ENCODE data around the gene INPP4A. TPM values are rescaled to one million over a fixed set of nuclear protein-coding genes. Genes with fewer than 3 reads are reported as not detected.
A peak's percentile ranks its signal among the peaks of the same experiment; 100 is the strongest.
"Not testable (repeated sequence)": the region's sequence is repeated elsewhere in the genome, so short reads cannot be mapped to it uniquely, and the experiment has no call there.

INPP4A gene
- total and polyA plus RNA-seq, 7 experiments from 2014 or later, result 51.4 to 165 (median 145) TPM

- H3K9me3 ChIP-seq (ENCODE audit: control insufficient read depth in 2 of 3, low read length in 3 of 3), result no peaks in the 10 kb centered on the region
- no peaks in the 10 kb centered on the region for H3K4me1 ChIP-seq (ENCODE audit: control insufficient read depth in 2 of 2, insufficient read depth in 2 of 2, low read length in 2 of 2)
- ChIA-PET CTCF (no interaction called here), POLR2A (no interaction called here)
- peaks cover 0 to 3% (median 0%) of the 10 kb centered on the region in 5 donors for H3K27me3 Mint-ChIP-seq
- no peaks in the 10 kb centered on the region for H3K36me3 ChIP-seq (ENCODE audit: control insufficient read depth in 2 of 3, insufficient read depth in 3 of 3, low read length in 3 of 3)
- intact Hi-C loops (cut with micrococcal nuclease), result no loop called here
- H3K36me3 Mint-ChIP-seq, result peaks cover 5 to 23% (median 10%) of the 10 kb centered on the region in 5 donors
- H3K4me1 Mint-ChIP-seq, result peaks cover 0 to 21% (median 0%) of the 10 kb centered on the region in 7 donors
- H3K4me3 ChIP-seq (ENCODE audit: low read length), result no peak overlapping the region
- H3K27me3 ChIP-seq (ENCODE audit: control insufficient read depth in 2 of 2, insufficient read depth in 2 of 2, low read length in 2 of 2), result no peaks in the 10 kb centered on the region
- DNase-seq (no peak), ATAC-seq (no peak)
- H3K27ac ChIP-seq (ENCODE audit: low read depth, low read length), result no peak overlapping the region
- no peak overlapping the region for H3K27ac Mint-ChIP-seq
- H3K9me3 Mint-ChIP-seq, result peaks cover 4 to 27% (median 19%) of the 10 kb centered on the region in 11 donors
- no peak overlapping the region for H3K4me3 Mint-ChIP-seq
Observed at GRCh38 chr2:98434492-98434891, 10.2 kb upstream of the INPP4A start.

- CTCF ChIA-PET; H3K27me3 ChIP-seq (ENCODE audit: control insufficient read depth in 2 of 2, insufficient read depth in 2 of 2, low read length in 2 of 2); H3K27ac ChIP-seq (ENCODE audit: low read depth, low read length); H3K36me3 ChIP-seq (ENCODE audit: control insufficient read depth in 2 of 3, insufficient read depth in 3 of 3, low read length in 3 of 3); H3K4me1 ChIP-seq (ENCODE audit: control insufficient read depth in 2 of 2, insufficient read depth in 2 of 2, low read length in 2 of 2); ATAC-seq; H3K27ac Mint-ChIP-seq; H3K4me3 Mint-ChIP-seq; H3K27me3 Mint-ChIP-seq; H3K9me3 ChIP-seq (ENCODE audit: control insufficient read depth in 2 of 3, low read length in 3 of 3); DNase-seq; POLR2A ChIA-PET; H3K4me3 ChIP-seq (ENCODE audit: low read length): not testable (repeated sequence)
- intact Hi-C loops (cut with micrococcal nuclease), result loop anchor here in 1 of 2 donors (5.0 kb wide), 1 partner anchor 438 kb away; the partner anchor contains the start of gene TMEM131
- H3K4me1 Mint-ChIP-seq, result peaks cover 0 to 29% (median 0%) of the 10 kb centered on the region in 7 donors
- H3K9me3 Mint-ChIP-seq, result peaks cover 4 to 38% (median 22%) of the 10 kb centered on the region in 11 donors
- H3K36me3 Mint-ChIP-seq, result peaks cover 9 to 32% (median 13%) of the 10 kb centered on the region in 5 donors
Observed at GRCh38 chr2:98435670-98436069, 9.0 kb upstream of the INPP4A start.

GRCh38 chr2:98436734-98437133 is 7.9 kb upstream of the INPP4A start:
- H3K4me3 Mint-ChIP-seq, result no peak overlapping the region
- DNase-seq, result no peak
- no peaks in the 10 kb centered on the region for H3K4me1 ChIP-seq (ENCODE audit: control insufficient read depth in 2 of 2, insufficient read depth in 2 of 2, low read length in 2 of 2)
- H3K27me3 Mint-ChIP-seq, result peaks cover 0 to 3% (median 0%) of the 10 kb centered on the region in 5 donors
- peaks cover 4 to 38% (median 22%) of the 10 kb centered on the region in 11 donors for H3K9me3 Mint-ChIP-seq
- no peak overlapping the region for H3K4me3 ChIP-seq (ENCODE audit: low read length)
- H3K27ac ChIP-seq (ENCODE audit: low read depth, low read length), result no peak overlapping the region
- peaks cover 0 to 31% (median 0%) of the 10 kb centered on the region in 7 donors for H3K4me1 Mint-ChIP-seq
- no peaks in the 10 kb centered on the region for H3K27me3 ChIP-seq (ENCODE audit: control insufficient read depth in 2 of 2, insufficient read depth in 2 of 2, low read length in 2 of 2)
- no peak for ATAC-seq
- CTCF ChIA-PET, result no interaction called here
- no peaks in the 10 kb centered on the region for H3K36me3 ChIP-seq (ENCODE audit: control insufficient read depth in 2 of 3, insufficient read depth in 3 of 3, low read length in 3 of 3)
- H3K36me3 Mint-ChIP-seq, result peaks cover 9 to 41% (median 13%) of the 10 kb centered on the region in 5 donors
- intact Hi-C loops (cut with micrococcal nuclease), result loop anchor here in 1 of 2 donors (5.0 kb wide), 1 partner anchor 439 kb away; the partner anchor contains the start of gene TMEM131
- H3K27ac Mint-ChIP-seq, result no peak overlapping the region
- peaks cover 0 to 6% (median 0%) of the 10 kb centered on the region in 3 experiments for H3K9me3 ChIP-seq (ENCODE audit: control insufficient read depth in 2 of 3, low read length in 3 of 3)
- POLR2A ChIA-PET, result no interaction called here

GRCh38 chr2:98438190-98439133 is 6.2 kb upstream of the INPP4A start:
- Mint-ChIP-seq H3K36me3 (peaks cover 4 to 40% (median 10%) of the 10 kb centered on the region in 5 donors), H3K4me3 (peak overlapping the region in 1 of 10 donors; percentile 74), H3K27me3 (no peaks in the 10 kb centered on the region), H3K9me3 (peaks cover 0 to 25% (median 18%) of the 10 kb centered on the region in 11 donors), H3K4me1 (peaks cover 0 to 35% (median 5%) of the 10 kb centered on the region in 7 donors), H3K27ac (peak overlapping the region in 6 of 9 donors; percentile 1 to 92 (median 8))
- Histone ChIP-seq H3K9me3 (ENCODE audit: control insufficient read depth in 2 of 3, low read length in 3 of 3) (peaks cover 0 to 6% (median 0%) of the 10 kb centered on the region in 3 experiments), H3K4me3 (ENCODE audit: low read length) (no peak overlapping the region), H3K27me3 (ENCODE audit: control insufficient read depth in 2 of 2, insufficient read depth in 2 of 2, low read length in 2 of 2) (no peaks in the 10 kb centered on the region), H3K27ac (ENCODE audit: low read depth, low read length) (no peak overlapping the region), H3K4me1 (ENCODE audit: control insufficient read depth in 2 of 2, insufficient read depth in 2 of 2, low read length in 2 of 2) (no peaks in the 10 kb centered on the region), H3K36me3 (ENCODE audit: control insufficient read depth in 2 of 3, insufficient read depth in 3 of 3, low read length in 3 of 3) (no peaks in the 10 kb centered on the region)
- ChIA-PET CTCF (no interaction called here), POLR2A (interaction anchor here (0.6 kb wide), 1 partner anchor 319 kb away, joined by 3 read pairs; no protein-coding TSS in a partner anchor)
- intact Hi-C loops (cut with micrococcal nuclease), result loop anchor here in 1 of 2 donors (1.0 to 5.0 kb wide), 5 partner anchors 10 to 441 kb away; partner anchors contain the start of gene TMEM131
- DNase-seq, result peak in 1 of 9 donors; percentile 40
- ATAC-seq, result peak; percentile 82

- intact Hi-C loops (cut with micrococcal nuclease), result loop anchor here (10.0 kb wide), 2 partner anchors 163 to 713 kb away; partner anchors contain the start of genes COA5 (in 1 of the 2), LIPT1 (in 1 of the 2), TSGA10 (in 1 of the 2) and UNC50 (in 1 of the 2)
- Histone ChIP-seq H3K36me3 (ENCODE audit: control insufficient read depth in 2 of 3, insufficient read depth in 3 of 3, low read length in 3 of 3) (no peaks in the 10 kb centered on the region), H3K9me3 (ENCODE audit: control insufficient read depth in 2 of 3, low read length in 3 of 3) (peaks cover 0 to 6% (median 0%) of the 10 kb centered on the region in 3 experiments), H3K4me1 (ENCODE audit: control insufficient read depth in 2 of 2, insufficient read depth in 2 of 2, low read length in 2 of 2) (peaks cover 3 to 18% of the 10 kb centered on the region in 2 donors), H3K27me3 (ENCODE audit: control insufficient read depth in 2 of 2, insufficient read depth in 2 of 2, low read length in 2 of 2) (no peaks in the 10 kb centered on the region), H3K27ac (ENCODE audit: low read depth, low read length) (no peak overlapping the region), H3K4me3 (ENCODE audit: low read length) (no peak overlapping the region)
- Mint-ChIP-seq H3K27me3 (no peaks in the 10 kb centered on the region), H3K4me1 (peaks cover 6 to 52% (median 19%) of the 10 kb centered on the region in 7 donors), H3K27ac (peak overlapping the region in 4 of 9 donors; percentile 7 to 56 (median 48)), H3K4me3 (peak overlapping the region in 3 of 10 donors; percentile 6 to 60 (median 54)), H3K36me3 (peaks cover 6 to 47% (median 10%) of the 10 kb centered on the region in 5 donors), H3K9me3 (peaks cover 0 to 24% (median 16%) of the 10 kb centered on the region in 11 donors)
- ChIA-PET POLR2A (interaction anchor here (1.2 kb wide), 1 partner anchor 24 kb away, joined by 4 read pairs; no protein-coding TSS in a partner anchor), CTCF (interaction anchor here (1.2 kb wide), 1 partner anchor 36 kb away, joined by 4 read pairs; no protein-coding TSS in a partner anchor)
- ATAC-seq, result no peak
- DNase-seq, result no peak
Observed at GRCh38 chr2:98441706-98442450, 2.8 kb upstream of the INPP4A start.

- no peaks in the 10 kb centered on the region for H3K36me3 ChIP-seq (ENCODE audit: control insufficient read depth in 2 of 3, insufficient read depth in 3 of 3, low read length in 3 of 3)
- H3K4me3 ChIP-seq (ENCODE audit: low read length), result no peak overlapping the region
- peaks cover 0 to 6% (median 0%) of the 10 kb centered on the region in 3 experiments for H3K9me3 ChIP-seq (ENCODE audit: control insufficient read depth in 2 of 3, low read length in 3 of 3)
- DNase-seq (no peak), ATAC-seq (no peak)
- H3K9me3 Mint-ChIP-seq, result peaks cover 0 to 24% (median 16%) of the 10 kb centered on the region in 11 donors
- peak overlapping the region in 2 of 9 donors; percentile 7 to 52 for H3K27ac Mint-ChIP-seq
- no peaks in the 10 kb centered on the region for H3K27me3 Mint-ChIP-seq
- H3K27me3 ChIP-seq (ENCODE audit: control insufficient read depth in 2 of 2, insufficient read depth in 2 of 2, low read length in 2 of 2), result no peaks in the 10 kb centered on the region
- no peak overlapping the region for H3K27ac ChIP-seq (ENCODE audit: low read depth, low read length)
- H3K4me1 Mint-ChIP-seq, result peaks cover 8 to 53% (median 23%) of the 10 kb centered on the region in 7 donors
- H3K4me3 Mint-ChIP-seq, result peak overlapping the region in 4 of 10 donors; percentile 6 to 60 (median 50)
- POLR2A ChIA-PET, result interaction anchor here (1.2 to 1.6 kb wide), 2 partner anchors 21 to 23 kb away, joined by 4 to 7 read pairs; no protein-coding TSS in a partner anchor
- CTCF ChIA-PET, result no interaction called here
- intact Hi-C loops (cut with micrococcal nuclease), result loop anchor here (10.0 kb wide), 2 partner anchors 162 to 712 kb away; partner anchors contain the start of genes COA5 (in 1 of the 2), LIPT1 (in 1 of the 2), TSGA10 (in 1 of the 2) and UNC50 (in 1 of the 2)
- peaks cover 6 to 45% (median 10%) of the 10 kb centered on the region in 5 donors for H3K36me3 Mint-ChIP-seq
- H3K4me1 ChIP-seq (ENCODE audit: control insufficient read depth in 2 of 2, insufficient read depth in 2 of 2, low read length in 2 of 2), result peaks cover 8 to 24% of the 10 kb centered on the region in 2 donors
Observed at GRCh38 chr2:98442488-98442887, 2.2 kb upstream of the INPP4A start.

Measured in naive thymus-derived CD4-positive, alpha-beta T cell (primary cell).